Activated CD8-positive, alpha-beta T cell treated with anti-CD3 and anti-CD28 coated beads for 36 hours (primary cell): Measurements from ENCODE around the gene S100A7. TPM values are rescaled to one million over a fixed set of nuclear protein-coding genes. Genes with fewer than 3 reads are reported as not detected.

Source experiments
- ATAC-seq: fragments of 200-7000 bp; cut with Tn5 transposase; one replicate; pipeline ENCODE4 v1.10.0; 2021; ENCODE audit warnings: mild to moderate bottlenecking, moderate library complexity
- CTCF ChIA-PET: fragments of 350-600 bp; sonication (Branson Sonifier 250); formaldehyde crosslinking; loops from one replicate; lab custom pipeline; 2021; ENCODE audit warnings: antibody characterized with exemption; lab: Charles Lee
- POLR2A ChIA-PET: fragments of 350-600 bp; sonication (Branson Sonifier 250); formaldehyde crosslinking; loops from one replicate; lab custom pipeline; 2021; ENCODE audit warnings: antibody characterized with exemption; lab: Charles Lee
- DNase-seq: peaks from one replicate; pipeline ENCODE4 v3.0.0-alpha.2; 2020
- H3K27ac Mint-ChIP-seq: one replicate; pipeline ENCODE4 v1.8.0; 2021; ENCODE audit warnings: mild to moderate bottlenecking, mixed read lengths
- H3K27me3 Mint-ChIP-seq: one replicate; pipeline ENCODE4 v1.8.0; 2021; ENCODE audit warnings: mixed read lengths
- H3K36me3 Mint-ChIP-seq: one replicate; pipeline ENCODE4 v1.8.0; 2021; ENCODE audit warnings: low read depth, mixed read lengths
- H3K4me1 Mint-ChIP-seq: one replicate; pipeline ENCODE4 v1.8.0; 2021; ENCODE audit warnings: low read depth, mixed read lengths
- H3K4me3 Mint-ChIP-seq: one replicate; pipeline ENCODE4 v1.8.0; 2021; ENCODE audit warnings: mild to moderate bottlenecking, moderate library complexity, mixed read lengths
- H3K9me3 Mint-ChIP-seq: one replicate; pipeline ENCODE4 v1.8.0; 2021; ENCODE audit warnings: mixed read lengths
- intact Hi-C: fragments of 100-400 bp; cut with micrococcal nuclease; formaldehyde crosslinking; loops from one replicate; pipeline ENCODE4 v1.10.0; 2022
- total RNA-seq, 2 experiments: library from RNA; stranded (reverse); gene quantifications; one replicate each; pipeline ENCODE4 v1.2.3, GENCODE V29; 2021
- TF ChIP-seq, protein P1 (sequence below): fragments of 200-600 bp; IDR thresholded peaks from one replicate; pipeline ENCODE4 v1.8.0; 2022; ENCODE audit warnings: antibody characterized with exemption, mild to moderate bottlenecking

The S100A7 gene
- total RNA-seq, 2 experiments from 2014 or later = not detected

DNA sequence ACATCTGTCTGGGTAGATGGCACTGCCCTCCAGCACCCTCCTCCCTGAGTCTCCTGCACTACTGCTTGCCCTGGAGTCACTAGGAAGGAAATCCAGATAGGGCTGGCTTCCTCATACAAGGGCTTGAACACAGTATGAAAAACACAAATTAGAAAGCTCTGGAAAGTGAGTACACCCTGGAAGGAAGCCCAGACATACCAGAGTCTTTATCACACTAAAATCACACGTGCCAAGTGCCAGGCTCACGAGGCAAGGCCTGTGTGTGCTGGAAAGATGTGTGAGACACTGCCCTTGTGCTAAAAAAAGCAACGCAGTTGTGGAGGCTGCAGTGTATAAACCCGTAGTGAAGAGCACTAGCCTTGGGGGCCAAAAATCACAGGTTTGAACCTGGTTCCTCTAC is 28.3 kb upstream of the S100A7 start:
- peaks cover 12% of the 10 kb centered on the region for H3K27me3 Mint-ChIP-seq
- H3K9me3 Mint-ChIP-seq = no peaks in the 10 kb centered on the region
- CTCF ChIA-PET = interaction anchor here (0.9 to 1.1 kb wide), 2 partner anchors 23 to 129 kb away, joined by 3 to 4 read pairs; no protein-coding TSS in a partner anchor
- H3K4me1 Mint-ChIP-seq = no peaks in the 10 kb centered on the region
- TF ChIP-seq, protein P1, sequence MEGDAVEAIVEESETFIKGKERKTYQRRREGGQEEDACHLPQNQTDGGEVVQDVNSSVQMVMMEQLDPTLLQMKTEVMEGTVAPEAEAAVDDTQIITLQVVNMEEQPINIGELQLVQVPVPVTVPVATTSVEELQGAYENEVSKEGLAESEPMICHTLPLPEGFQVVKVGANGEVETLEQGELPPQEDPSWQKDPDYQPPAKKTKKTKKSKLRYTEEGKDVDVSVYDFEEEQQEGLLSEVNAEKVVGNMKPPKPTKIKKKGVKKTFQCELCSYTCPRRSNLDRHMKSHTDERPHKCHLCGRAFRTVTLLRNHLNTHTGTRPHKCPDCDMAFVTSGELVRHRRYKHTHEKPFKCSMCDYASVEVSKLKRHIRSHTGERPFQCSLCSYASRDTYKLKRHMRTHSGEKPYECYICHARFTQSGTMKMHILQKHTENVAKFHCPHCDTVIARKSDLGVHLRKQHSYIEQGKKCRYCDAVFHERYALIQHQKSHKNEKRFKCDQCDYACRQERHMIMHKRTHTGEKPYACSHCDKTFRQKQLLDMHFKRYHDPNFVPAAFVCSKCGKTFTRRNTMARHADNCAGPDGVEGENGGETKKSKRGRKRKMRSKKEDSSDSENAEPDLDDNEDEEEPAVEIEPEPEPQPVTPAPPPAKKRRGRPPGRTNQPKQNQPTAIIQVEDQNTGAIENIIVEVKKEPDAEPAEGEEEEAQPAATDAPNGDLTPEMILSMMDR = no peak
- no peak overlapping the region for H3K27ac Mint-ChIP-seq
- H3K4me3 Mint-ChIP-seq = no peak overlapping the region
- POLR2A ChIA-PET = interaction anchor here (1.3 kb wide), 1 partner anchor 15 kb away, joined by 3 read pairs; no protein-coding TSS in a partner anchor
- DNase-seq (no peak), ATAC-seq (no peak)
- H3K36me3 Mint-ChIP-seq = no peaks in the 10 kb centered on the region
- intact Hi-C loops = no loop called here

DNA sequence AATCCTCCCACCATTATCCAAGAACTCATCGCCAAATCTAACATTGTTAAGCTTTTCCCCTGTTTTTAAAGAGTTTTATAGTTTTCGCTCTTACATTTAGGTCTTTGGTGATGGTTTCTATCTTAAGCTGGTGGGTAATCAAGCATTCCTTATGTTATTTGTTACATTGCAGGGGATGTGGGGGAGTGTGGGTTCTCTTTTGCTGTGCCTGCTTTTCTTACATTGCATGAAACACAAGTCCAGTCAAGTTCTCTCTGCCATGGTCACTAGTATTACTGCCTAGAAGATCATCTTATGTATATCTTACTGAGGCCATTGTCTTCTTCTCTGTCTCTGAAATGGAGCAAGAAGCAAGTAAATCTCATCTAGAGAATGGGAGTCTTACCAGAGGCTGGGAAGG is 27.3 kb upstream of the S100A7 start:
- DNase-seq (no peak), ATAC-seq (no peak)
- no peaks in the 10 kb centered on the region for H3K36me3 Mint-ChIP-seq
- no peaks in the 10 kb centered on the region for H3K4me1 Mint-ChIP-seq
- POLR2A ChIA-PET = interaction anchor here (0.6 to 1.3 kb wide), 2 partner anchors 14 to 16 kb away, joined by 3 read pairs; no protein-coding TSS in a partner anchor
- no peak overlapping the region for H3K4me3 Mint-ChIP-seq
- no peak overlapping the region for H3K27ac Mint-ChIP-seq
- peaks cover 16% of the 10 kb centered on the region for H3K27me3 Mint-ChIP-seq
- CTCF ChIA-PET = interaction anchor here (1.5 kb wide), 1 partner anchor 23 kb away, joined by 3 read pairs; no protein-coding TSS in a partner anchor
- no peaks in the 10 kb centered on the region for H3K9me3 Mint-ChIP-seq
- TF ChIP-seq, protein P1 = no peak
- intact Hi-C loops = no loop called here

DNA sequence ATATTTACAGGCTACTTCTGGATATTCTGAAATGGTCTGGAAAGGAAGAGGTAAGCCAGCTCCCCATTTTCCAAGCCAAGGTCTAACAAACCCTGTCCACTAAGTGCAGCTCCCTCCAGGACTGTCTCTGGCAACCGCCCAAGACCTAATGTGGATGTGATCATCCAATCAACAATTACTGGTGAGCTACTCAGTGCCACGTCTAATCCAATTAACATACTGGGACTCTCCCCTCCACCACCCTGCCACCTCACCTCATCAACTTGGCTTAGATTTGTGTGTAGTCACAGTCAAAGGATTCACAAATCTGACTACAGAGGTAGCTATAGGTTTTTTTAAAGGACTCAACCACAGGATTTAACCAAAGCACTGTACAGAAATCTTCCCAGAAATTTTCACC is 25.4 kb upstream of the S100A7 start:
- ChIA-PET POLR2A (no interaction called here), CTCF (interaction anchor here (1.3 to 4.4 kb wide), 3 partner anchors 9 to 130 kb away, joined by 3 to 40 read pairs (median 6); no protein-coding TSS in a partner anchor)
- no peak for ATAC-seq
- Mint-ChIP-seq H3K9me3 (no peaks in the 10 kb centered on the region), H3K4me1 (no peaks in the 10 kb centered on the region), H3K27me3 (peaks cover 21% of the 10 kb centered on the region), H3K27ac (no peak overlapping the region), H3K36me3 (no peaks in the 10 kb centered on the region), H3K4me3 (no peak overlapping the region)
- intact Hi-C loops = no loop called here
- TF ChIP-seq, protein P1 = no peak
- no peak for DNase-seq

DNA sequence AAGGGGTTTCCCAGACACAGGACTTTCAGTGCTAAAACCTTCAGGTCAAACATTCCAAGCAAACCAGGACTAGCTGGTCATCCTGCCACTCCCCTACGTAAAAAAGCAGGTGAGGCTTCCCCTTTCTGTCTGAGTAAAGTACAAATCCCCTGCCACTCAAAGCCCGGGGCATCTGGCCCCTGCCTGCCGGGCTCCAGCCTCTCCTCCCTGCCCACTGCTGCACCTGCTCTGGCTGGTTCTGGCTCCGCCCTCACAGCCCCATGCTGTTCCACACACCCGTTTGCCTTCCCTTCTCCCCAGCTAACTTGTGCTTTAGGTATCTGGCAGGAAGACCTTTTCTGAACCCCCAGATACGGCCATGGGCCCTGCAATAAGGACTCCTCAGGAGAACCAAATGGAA is 23.3 kb upstream of the S100A7 start:
- Mint-ChIP-seq H3K27me3 (peaks cover 26% of the 10 kb centered on the region), H3K9me3 (no peaks in the 10 kb centered on the region), H3K36me3 (no peaks in the 10 kb centered on the region), H3K4me1 (no peaks in the 10 kb centered on the region), H3K4me3 (no peak overlapping the region), H3K27ac (no peak overlapping the region)
- no peak for DNase-seq
- ChIA-PET POLR2A (no interaction called here), CTCF (interaction anchor here (4.4 kb wide), 1 partner anchor 11 kb away, joined by 40 read pairs; no protein-coding TSS in a partner anchor)
- ATAC-seq = no peak
- intact Hi-C loops = no loop called here
- TF ChIP-seq, protein P1 = no peak

DNA sequence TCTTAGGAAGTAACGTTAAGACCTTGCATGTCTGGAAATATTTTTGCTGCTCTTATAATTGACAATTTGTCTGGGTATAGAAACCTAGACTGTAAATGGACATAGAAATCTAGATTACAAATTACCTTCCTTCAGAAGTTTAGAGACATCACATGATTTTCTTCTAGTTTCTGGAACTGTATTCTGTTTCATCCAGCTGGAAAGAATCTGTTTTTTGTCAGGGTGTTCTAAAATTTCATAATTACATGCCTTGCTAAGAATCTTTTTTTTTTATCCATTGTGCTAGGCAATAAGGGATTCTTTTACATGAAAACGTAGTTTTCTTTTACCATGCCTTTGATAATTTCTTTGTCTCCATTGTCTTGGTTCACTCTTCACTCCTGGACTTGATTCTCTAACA is 20.7 kb upstream of the S100A7 start:
- H3K27ac Mint-ChIP-seq = no peak overlapping the region
- no peak for ATAC-seq
- no peak for DNase-seq
- H3K36me3 Mint-ChIP-seq = no peaks in the 10 kb centered on the region
- TF ChIP-seq, protein P1 = no peak
- ChIA-PET CTCF (no interaction called here), POLR2A (no interaction called here)
- intact Hi-C loops = no loop called here
- H3K27me3 Mint-ChIP-seq = peaks cover 20% of the 10 kb centered on the region
- no peaks in the 10 kb centered on the region for H3K9me3 Mint-ChIP-seq
- H3K4me3 Mint-ChIP-seq = no peak overlapping the region
- H3K4me1 Mint-ChIP-seq = no peaks in the 10 kb centered on the region
